Endothelial cell of umbilical vein (primary cell): ENCODE data around the gene MFSD2A.

ENCODE experiments used
- POLR2A ChIP-seq: IDR thresholded peaks from 2 replicates; pipeline ENCODE4 v1.6.1; 2012; ENCODE audit warnings: low read depth, mild to moderate bottlenecking, control low read depth, low read length
- TF ChIP-seq, protein P1 (sequence below), 2 donors: IDR thresholded peaks; 1 replicate in 1 of 2; 2 replicates in 1 of 2; pipeline ENCODE4 v1.5.1; 2011; ENCODE audit warnings: low read length in 2 of 2, mild to moderate bottlenecking in 2 of 2, moderate library complexity in 2 of 2, control low read depth in 1 of 2, inconsistent platforms in 1 of 2, low read depth in 1 of 2; ENCODE audit not compliant: insufficient read depth in 1 of 2; ENCODE audit errors: extremely low read depth in 1 of 2

DNA sequence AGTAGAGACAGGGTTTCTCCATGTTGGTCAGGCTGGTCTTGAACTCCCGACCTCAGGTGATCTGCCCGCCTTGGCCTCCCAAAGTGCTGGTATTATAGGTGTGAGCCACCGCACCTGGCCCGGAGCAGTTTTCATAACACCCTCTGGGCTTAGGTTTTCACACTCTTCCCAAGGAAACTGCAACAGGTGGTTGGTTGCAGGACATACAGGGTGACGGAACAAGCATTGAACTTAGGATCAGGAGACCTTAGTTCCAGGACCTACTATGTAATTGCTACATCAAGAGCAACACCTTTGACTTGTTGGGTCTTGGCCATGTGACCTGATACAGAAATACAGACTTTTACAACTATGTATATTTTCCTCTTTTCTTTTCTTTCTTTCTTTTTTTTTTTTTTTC is 37.9 kb downstream of the MFSD2A start:
- TF ChIP-seq, protein P1, sequence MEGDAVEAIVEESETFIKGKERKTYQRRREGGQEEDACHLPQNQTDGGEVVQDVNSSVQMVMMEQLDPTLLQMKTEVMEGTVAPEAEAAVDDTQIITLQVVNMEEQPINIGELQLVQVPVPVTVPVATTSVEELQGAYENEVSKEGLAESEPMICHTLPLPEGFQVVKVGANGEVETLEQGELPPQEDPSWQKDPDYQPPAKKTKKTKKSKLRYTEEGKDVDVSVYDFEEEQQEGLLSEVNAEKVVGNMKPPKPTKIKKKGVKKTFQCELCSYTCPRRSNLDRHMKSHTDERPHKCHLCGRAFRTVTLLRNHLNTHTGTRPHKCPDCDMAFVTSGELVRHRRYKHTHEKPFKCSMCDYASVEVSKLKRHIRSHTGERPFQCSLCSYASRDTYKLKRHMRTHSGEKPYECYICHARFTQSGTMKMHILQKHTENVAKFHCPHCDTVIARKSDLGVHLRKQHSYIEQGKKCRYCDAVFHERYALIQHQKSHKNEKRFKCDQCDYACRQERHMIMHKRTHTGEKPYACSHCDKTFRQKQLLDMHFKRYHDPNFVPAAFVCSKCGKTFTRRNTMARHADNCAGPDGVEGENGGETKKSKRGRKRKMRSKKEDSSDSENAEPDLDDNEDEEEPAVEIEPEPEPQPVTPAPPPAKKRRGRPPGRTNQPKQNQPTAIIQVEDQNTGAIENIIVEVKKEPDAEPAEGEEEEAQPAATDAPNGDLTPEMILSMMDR (IDR thresholded peaks at IDR 0.05; ENCODE audit: extremely low read depth in 1 of 2, insufficient read depth in 1 of 2, low read depth in 1 of 2, low read length in 2 of 2), result no peak
- no peak for TF ChIP-seq POLR2A
